ENCODE data around the gene ZNF778.
"Not testable (repeated sequence)": the region's sequence is repeated elsewhere in the genome, so short reads cannot be mapped to it uniquely, and the experiment has no call there.

The ZNF778 gene

DNA sequence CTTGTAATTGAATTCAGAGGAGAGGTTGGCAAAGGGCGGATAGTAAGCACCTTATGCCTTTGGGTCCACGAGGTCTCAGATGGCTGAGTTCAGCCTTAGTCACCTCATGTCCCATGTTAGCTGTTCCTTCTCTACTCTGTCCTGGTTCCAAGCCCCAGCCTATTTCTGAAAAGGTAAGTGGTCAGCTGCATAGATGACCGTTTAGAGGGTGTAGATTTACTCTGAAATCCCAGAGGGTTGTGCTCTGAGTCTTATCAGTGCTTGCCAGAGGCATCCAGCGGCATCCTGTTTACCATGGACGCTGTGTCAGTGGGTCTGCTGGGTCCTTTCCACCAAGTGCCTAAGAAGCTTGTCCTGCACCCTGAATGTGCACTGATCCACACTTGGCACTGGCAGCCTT, 1.9 kb downstream of the ZNF778 start:
- DNase-seq = no peak

DNA sequence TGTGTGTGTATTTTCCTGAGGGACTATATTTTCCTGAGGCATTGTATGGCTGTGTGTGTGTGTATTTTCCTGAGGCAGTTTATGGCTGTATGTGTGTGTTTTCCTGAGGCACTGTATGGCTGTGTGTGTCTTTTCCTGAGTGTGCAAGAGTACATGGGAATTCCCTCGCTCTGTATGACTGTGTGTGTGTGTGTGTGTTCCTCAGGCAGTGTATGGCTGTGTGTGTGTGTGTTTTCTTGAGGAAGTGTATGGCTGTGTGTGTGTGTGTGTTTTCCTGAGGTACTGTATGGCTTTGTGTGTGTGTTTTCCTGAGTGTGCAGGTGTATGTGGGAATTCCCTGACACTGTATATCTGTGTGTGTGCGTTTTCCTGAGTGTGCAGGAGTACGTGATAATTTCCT, 4.1 kb downstream of the ZNF778 start:
- DNase-seq = no peak

DNA sequence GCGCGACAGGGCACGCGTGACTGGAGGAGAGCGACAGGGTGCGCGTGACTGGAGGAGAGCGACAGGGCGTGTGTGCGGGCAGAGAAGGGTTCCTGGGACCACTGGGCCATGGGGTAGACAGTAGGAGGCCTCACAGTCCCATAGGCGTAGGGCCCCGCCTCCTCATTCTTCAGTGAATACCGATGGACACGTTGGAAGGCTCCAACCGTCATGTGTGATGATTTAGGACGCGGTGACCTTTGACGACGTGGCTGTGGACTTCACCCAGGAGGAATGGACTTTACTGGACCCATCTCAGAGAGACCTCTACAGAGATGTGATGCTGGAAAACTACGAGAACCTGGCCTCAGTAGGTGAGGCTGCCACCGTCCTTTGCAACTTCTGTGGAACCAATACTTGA, 5.4 kb downstream of the ZNF778 start:
- DNase-seq = no peak

DNA sequence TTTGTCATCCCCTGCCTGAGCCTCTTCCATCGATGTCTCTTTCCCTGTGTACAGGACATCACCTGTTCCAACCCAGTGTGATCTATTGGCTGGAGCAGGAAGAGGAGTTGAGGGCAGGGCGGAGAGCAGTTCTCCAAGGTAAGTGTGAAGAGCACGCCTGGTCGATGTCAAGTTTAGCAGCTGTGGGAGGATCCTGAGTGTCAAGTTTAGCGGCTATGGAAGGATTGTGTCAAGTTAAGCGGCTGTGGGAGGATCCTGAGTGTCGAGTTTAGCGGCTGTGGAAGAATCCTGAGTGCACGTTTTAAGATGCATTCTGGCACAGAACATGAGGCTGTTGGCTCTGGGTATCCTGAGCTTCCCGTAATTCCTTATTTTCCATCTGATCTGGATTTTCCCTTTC, 7.2 kb downstream of the ZNF778 start:
- no peak for DNase-seq

- no peak for DNase-seq
These were observed 12.8 kb downstream of the ZNF778 start for GRCh38 chr16:89230255-89230654.

GRCh38 chr16:89232107-89232506, 14.6 kb downstream of the ZNF778 start:
- DNase-seq = no peak

DNA sequence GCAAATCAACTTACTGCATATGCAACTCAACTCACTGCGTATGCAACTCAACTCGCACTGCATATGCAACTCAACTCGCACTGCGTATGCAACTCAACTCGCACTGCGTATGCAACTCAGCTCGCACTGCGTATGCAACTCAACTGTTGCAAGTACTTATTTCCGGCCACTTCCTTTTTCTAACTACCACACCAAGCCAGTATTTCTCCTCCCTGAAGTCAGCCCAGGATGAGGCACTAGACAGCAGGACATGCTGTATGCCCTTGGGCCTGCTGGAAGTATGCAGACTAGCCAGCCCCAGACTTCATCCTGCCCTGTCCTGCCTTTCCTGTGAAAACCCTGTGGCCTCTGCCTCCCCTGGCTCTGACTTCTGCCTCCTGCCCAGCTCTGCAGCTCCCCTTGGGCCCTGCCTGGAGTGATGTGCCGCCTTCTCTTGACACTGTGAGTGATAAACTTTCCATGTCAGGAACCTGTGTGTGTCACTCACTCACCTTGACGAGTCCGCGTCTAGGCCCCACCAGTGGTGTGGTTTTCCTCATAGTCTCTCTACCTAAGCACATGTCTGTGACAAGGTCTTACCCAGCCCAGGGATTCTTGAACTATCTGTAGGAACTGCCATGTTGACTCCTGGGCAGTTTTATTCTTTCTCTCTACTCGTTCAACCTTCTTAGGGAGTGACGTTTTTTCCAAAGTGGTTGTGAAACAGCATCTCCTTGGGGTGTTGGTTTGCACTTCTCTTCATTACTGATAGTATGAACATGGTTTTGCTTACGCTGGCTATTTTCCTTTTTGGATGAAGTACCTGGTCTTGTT, 16.4 kb downstream of the ZNF778 start:
- no peak for DNase-seq

GRCh38 chr16:89237733-89238132, 20.2 kb downstream of the ZNF778 start:
- DNase-seq = no peak

GRCh38 chr16:89241187-89242007, 23.9 kb downstream of the ZNF778 start:
- DNase-seq = peak; percentile 69

DNA sequence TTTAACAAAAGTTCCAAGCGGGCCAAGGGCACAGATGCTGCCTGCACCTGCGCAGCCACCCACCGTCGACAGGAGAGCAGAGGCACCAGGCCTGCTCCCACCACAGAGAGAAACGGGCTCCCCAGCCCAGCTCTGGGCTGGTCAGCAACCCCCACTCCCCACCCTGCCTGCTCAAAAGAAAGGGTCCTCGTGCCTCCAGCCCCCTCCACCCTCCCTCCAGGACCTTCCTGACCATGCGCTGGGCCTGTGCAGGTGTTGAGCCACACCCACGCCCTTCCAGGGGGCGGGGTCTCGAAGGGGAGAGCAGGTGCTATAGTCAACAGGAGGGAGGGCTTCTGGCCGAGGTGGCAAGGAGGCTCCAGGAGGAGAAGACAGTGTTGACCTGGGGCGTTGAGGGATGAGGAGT, 25.3 kb downstream of the ZNF778 start:
- DNase-seq = no peak

DNA sequence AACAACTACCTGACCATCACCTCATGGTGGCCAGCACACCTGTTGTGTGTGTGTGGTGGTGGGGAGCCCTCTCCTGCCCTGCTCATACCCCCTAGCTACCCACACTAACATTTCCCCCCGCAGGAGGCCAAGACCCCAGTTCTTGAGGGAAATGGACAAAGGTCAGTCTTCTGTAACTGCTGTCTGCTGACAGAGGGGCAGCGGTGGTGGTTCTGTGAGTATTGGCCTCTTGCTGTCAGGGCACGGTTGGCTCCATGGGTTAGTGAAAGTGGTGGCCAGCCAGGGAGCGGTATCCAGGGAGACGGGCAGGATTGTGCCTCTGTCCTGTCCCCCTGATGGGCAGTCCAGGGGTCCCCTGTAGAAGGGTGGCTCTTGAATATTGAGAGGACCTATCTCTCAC, 26.2 kb downstream of the ZNF778 start:
- DNase-seq = no peak

- DNase-seq = not testable (repeated sequence)
These were observed 26.8 kb downstream of the ZNF778 start for GRCh38 chr16:89244264-89244663.

DNA sequence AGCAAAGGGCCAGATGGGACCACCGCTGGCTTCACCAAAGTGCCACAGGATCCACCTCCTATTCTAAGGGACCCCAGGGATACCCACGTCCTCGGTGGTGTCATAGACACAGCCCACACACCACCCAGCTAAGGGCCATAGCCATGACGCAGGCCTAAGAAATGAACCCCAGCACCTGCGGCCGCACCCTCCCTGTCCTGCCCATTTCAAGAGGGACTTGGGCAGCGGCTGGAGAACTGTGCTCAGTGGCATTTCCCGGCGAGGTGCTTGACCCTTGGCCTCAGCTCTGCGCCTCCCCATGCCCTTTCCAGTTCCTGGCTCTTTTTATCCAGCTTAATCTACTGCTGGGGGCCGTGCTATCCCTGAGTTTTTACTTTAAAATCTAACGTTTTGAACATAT, 27.3 kb downstream of the ZNF778 start:
- DNase-seq = no peak

- DNase-seq = no peak
These were observed 28.9 kb downstream of the ZNF778 start for GRCh38 chr16:89246383-89246902.

DNA sequence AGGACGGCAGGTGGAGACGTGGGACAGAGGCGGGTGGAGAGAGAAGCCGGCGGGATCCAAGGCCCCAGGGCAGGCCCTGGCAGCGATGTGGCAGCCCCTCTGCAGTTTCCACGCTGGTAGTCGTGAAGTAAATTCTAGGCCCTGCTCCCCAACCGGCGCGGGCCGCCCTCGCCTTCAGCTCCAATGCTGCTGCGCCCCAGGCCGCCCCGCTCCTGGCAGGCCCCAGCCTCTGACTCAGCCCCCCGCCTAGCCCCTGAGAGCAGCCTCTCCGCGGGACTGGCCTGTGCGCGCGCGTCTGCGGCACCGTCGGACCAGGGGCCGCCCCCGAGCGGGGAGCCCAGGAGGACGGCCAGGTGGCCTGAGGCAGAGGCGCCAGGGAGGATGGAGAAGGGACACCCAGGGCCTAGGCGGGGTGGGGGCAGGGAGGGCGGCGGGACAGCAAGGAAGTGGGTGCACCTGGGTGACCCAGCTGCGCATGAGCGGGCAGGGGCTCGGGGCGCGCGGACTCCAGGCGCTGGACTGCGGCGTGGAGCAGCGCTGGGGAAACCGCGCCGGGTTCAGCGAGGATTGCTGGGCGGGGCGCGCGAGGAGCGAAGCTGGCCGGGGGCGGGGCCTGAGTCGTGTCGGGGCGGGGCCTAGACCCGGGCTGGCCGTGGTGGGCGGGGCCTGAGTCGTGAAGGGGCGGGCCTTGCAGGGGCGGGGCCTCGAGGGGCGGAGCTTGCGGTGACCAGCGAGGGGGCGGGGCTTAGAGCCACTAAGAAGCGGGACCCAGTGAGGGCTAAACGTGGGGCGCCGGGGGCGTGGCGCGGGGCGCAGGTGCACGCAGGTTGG, 29.6 kb downstream of the ZNF778 start:
- DNase-seq = peak; percentile 96

- DNase-seq = not testable (repeated sequence)
These were observed 30.2 kb downstream of the ZNF778 start for GRCh38 chr16:89247734-89248075.

GRCh38 chr16:89248196-89248982, 30.9 kb downstream of the ZNF778 start:
- no peak for DNase-seq

GRCh38 chr16:89253548-89254287, 36.2 kb downstream of the ZNF778 start:
- DNase-seq = no peak

DNA sequence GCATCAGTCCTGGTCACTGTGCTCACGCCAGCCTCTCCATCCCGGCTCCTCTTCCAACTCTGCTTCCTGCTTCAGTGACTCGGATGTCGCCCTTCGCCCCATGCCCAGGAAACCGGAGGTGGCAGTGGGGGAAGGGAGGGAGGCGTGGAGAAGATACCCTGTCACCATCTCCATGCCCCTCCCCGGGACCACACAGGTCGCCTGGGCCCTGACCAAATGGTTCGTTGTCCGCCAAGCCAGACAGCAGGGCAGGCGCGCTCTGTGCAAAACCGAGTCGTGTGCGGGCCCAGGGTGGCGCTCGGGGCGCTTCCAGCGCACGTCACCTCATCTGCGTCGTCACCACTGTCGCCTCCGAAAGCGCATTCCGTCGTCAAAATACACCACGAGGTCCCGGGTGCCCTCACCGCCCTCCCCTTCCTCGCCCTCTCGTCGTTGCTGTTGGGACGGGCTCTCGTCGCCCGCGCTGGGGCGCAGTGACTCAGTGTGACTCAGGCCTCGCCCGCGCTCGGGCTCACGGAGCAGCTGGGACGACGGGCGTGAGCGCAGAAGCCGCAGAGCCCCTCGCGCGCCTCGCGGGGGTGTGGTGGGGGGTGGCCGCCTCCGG, 39.2 kb downstream of the ZNF778 start:
- peak; percentile 85 for DNase-seq

DNA sequence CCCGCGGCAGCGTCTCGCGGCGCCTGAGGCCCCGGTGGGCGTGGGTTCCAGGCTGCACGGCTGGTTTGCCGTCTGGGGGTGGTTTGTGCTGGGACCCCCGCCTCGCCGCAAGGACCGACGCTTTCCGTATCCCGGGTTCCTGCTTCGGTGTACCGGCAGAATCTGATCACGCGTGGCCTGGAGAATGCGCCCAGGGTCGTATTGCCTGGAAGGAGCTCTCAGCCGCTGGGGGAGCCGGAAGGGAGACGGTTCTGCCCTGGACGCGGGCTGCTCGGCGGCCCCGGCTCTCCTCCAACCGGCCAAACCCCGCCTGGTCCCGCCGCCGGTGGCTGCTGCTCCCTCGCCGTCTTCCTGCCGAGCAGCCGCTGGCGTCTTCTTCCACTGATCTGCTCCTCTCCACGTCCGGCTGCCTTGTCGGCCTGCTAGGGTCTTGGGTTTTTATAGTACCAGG, 39.8 kb downstream of the ZNF778 start:
- DNase-seq = no peak
